SJCRH30 (cell line): ENCODE data around the gene CERCAM. TPM values are rescaled to one million over a fixed set of nuclear protein-coding genes. Genes with fewer than 3 reads are reported as not detected.

Source experiments
- DNase-seq, 2 experiments: peaks; one replicate each; pipeline ENCODE4 v3.0.0-alpha.2; 2015 to 2020
- H3K27ac ChIP-seq: fragments of 250-450 bp; sonication (Bioruptor Pico); 2 replicates; pipeline ENCODE4 v1.5.1; 2020; ENCODE audit warnings: mild to moderate bottlenecking, moderate library complexity
- H3K27me3 ChIP-seq: fragments of 250-450 bp; sonication (Bioruptor Pico); 2 replicates; pipeline ENCODE4 v1.5.1; 2020; ENCODE audit warnings: mild to moderate bottlenecking, moderate library complexity
- H3K36me3 ChIP-seq: fragments of 250-450 bp; sonication (Bioruptor Pico); 2 replicates; pipeline ENCODE4 v1.5.1; 2020; ENCODE audit warnings: mild to moderate bottlenecking, moderate library complexity
- H3K4me1 ChIP-seq: fragments of 250-450 bp; sonication (Bioruptor Pico); 2 replicates; pipeline ENCODE4 v1.5.1; 2020; ENCODE audit warnings: mild to moderate bottlenecking, moderate library complexity
- H3K4me3 ChIP-seq: fragments of 250-450 bp; sonication (Bioruptor Pico); 2 replicates; pipeline ENCODE4 v1.5.1; 2020; ENCODE audit warnings: mild to moderate bottlenecking, moderate library complexity
- H3K9me3 ChIP-seq: fragments of 250-450 bp; sonication (Bioruptor Pico); replicated peaks from 2 replicates; pipeline ENCODE4 v1.5.1; 2020; ENCODE audit warnings: mild to moderate bottlenecking, moderate library complexity
- total RNA-seq: library from RNA; depleted of rRNA; stranded (reverse); fragments of >200 nt; shearing (Covaris generic); gene quantifications from 2 replicates; pipeline ENCODE4 v1.2.3, GENCODE V29; 2014

The CERCAM gene
- total RNA-seq, 1 experiment from 2014 or later: 27.7 TPM

- Histone ChIP-seq H3K27ac (no peak overlapping the region), H3K4me1 (no peaks in the 10 kb centered on the region), H3K4me3 (no peak overlapping the region), H3K27me3 (no peaks in the 10 kb centered on the region), H3K36me3 (no peaks in the 10 kb centered on the region), H3K9me3 (no peaks in the 10 kb centered on the region)
- no peak for DNase-seq
Observed at GRCh38 chr9:128448746-128449145, 28.1 kb downstream of the CERCAM start.

GRCh38 chr9:128454991-128455390 is 34.3 kb downstream of the CERCAM start:
- DNase-seq: no peak
- Histone ChIP-seq H3K27ac (no peak overlapping the region), H3K4me1 (peaks cover 3% of the 10 kb centered on the region; the same call in 1 of the 2 replicates), H3K9me3 (no peaks in the 10 kb centered on the region), H3K27me3 (no peaks in the 10 kb centered on the region), H3K36me3 (0 out of 2 replicates have a peak, but pooled peaks cover 7% of the 10 kb centered on the region), H3K4me3 (no peak overlapping the region)

GRCh38 chr9:128455849-128456612 is 35.4 kb downstream of the CERCAM start, which contains the start of gene ODF2:
Gene ODF2 (plus strand): TSS chr9:128456006. CDS start chr9:128456092, 86 bp downstream.
- no peaks in the 10 kb centered on the region for H3K9me3 ChIP-seq
- H3K27me3 ChIP-seq: no peaks in the 10 kb centered on the region
- H3K4me3 ChIP-seq: peak within 1 kb of the TSS; percentile 82
- H3K27ac ChIP-seq: peak within 1 kb of the TSS; percentile 20; the same call in 1 of the 2 replicates
- H3K4me1 ChIP-seq: peaks cover 3% of the 10 kb centered on the region; the same call in 1 of the 2 replicates
- DNase-seq: peak; percentile 99 to 100
- peaks cover 15% of the 10 kb centered on the region for H3K36me3 ChIP-seq

GRCh38 chr9:128456613-128457061 is 36.0 kb downstream of the CERCAM start:
- Histone ChIP-seq H3K27me3 (no peaks in the 10 kb centered on the region), H3K27ac (peak overlapping the region; percentile 20; the same call in 1 of the 2 replicates), H3K4me1 (peaks cover 3% of the 10 kb centered on the region; the same call in 1 of the 2 replicates), H3K36me3 (peaks cover 20% of the 10 kb centered on the region), H3K4me3 (peak overlapping the region; percentile 82), H3K9me3 (no peaks in the 10 kb centered on the region)
- DNase-seq: peak; percentile 78 to 80

GRCh38 chr9:128457207-128457606 is 36.5 kb downstream of the CERCAM start:
- H3K27ac ChIP-seq: no peak overlapping the region
- no peaks in the 10 kb centered on the region for H3K27me3 ChIP-seq
- peak overlapping the region; percentile 82 for H3K4me3 ChIP-seq
- H3K9me3 ChIP-seq: no peaks in the 10 kb centered on the region
- peaks cover 3% of the 10 kb centered on the region; the same call in 1 of the 2 replicates for H3K4me1 ChIP-seq
- H3K36me3 ChIP-seq: peaks cover 25% of the 10 kb centered on the region
- no peak for DNase-seq

GRCh38 chr9:128459011-128459410 is 38.4 kb downstream of the CERCAM start:
- H3K36me3 ChIP-seq: peaks cover 42% of the 10 kb centered on the region
- H3K27me3 ChIP-seq: no peaks in the 10 kb centered on the region
- no peak for DNase-seq
- H3K27ac ChIP-seq: no peak overlapping the region
- peaks cover 3% of the 10 kb centered on the region; the same call in 1 of the 2 replicates for H3K4me1 ChIP-seq
- H3K9me3 ChIP-seq: no peaks in the 10 kb centered on the region
- H3K4me3 ChIP-seq: no peak overlapping the region

GRCh38 chr9:128469070-128469469 is 48.4 kb downstream of the CERCAM start:
- Histone ChIP-seq H3K36me3 (peaks cover 25% of the 10 kb centered on the region), H3K4me1 (no peaks in the 10 kb centered on the region; the same call in 1 of the 2 replicates), H3K27me3 (no peaks in the 10 kb centered on the region), H3K4me3 (no peak overlapping the region), H3K27ac (no peak overlapping the region), H3K9me3 (no peaks in the 10 kb centered on the region)
- DNase-seq: no peak

- Histone ChIP-seq H3K4me1 (no peaks in the 10 kb centered on the region; the same call in 1 of the 2 replicates), H3K4me3 (no peak overlapping the region), H3K9me3 (no peaks in the 10 kb centered on the region), H3K36me3 (peaks cover 19% of the 10 kb centered on the region), H3K27ac (no peak overlapping the region), H3K27me3 (no peaks in the 10 kb centered on the region)
- peak; percentile 34 to 57 for DNase-seq
Observed at GRCh38 chr9:128470560-128470959, 49.9 kb downstream of the CERCAM start.

GRCh38 chr9:128473104-128473503 is 52.4 kb downstream of the CERCAM start:
- no peak overlapping the region for H3K27ac ChIP-seq
- no peak for DNase-seq
- no peaks in the 10 kb centered on the region; the same call in 1 of the 2 replicates for H3K4me1 ChIP-seq
- H3K9me3 ChIP-seq: 0 out of 2 replicates have a peak, but pooled peaks cover 3% of the 10 kb centered on the region
- H3K36me3 ChIP-seq: peaks cover 27% of the 10 kb centered on the region
- H3K4me3 ChIP-seq: no peak overlapping the region
- H3K27me3 ChIP-seq: no peaks in the 10 kb centered on the region

- Histone ChIP-seq H3K4me1 (no peaks in the 10 kb centered on the region), H3K27ac (no peak overlapping the region), H3K4me3 (no peak overlapping the region), H3K9me3 (0 out of 2 replicates have a peak, but pooled peaks cover 3% of the 10 kb centered on the region), H3K27me3 (no peaks in the 10 kb centered on the region), H3K36me3 (peaks cover 34% of the 10 kb centered on the region)
- no peak for DNase-seq
Observed at GRCh38 chr9:128475867-128476266, 55.2 kb downstream of the CERCAM start.

GRCh38 chr9:128479262-128479661 is 58.6 kb downstream of the CERCAM start:
- Histone ChIP-seq H3K36me3 (peaks cover 58% of the 10 kb centered on the region), H3K27me3 (no peaks in the 10 kb centered on the region), H3K4me3 (no peak overlapping the region), H3K9me3 (0 out of 2 replicates have a peak, but pooled peaks cover 3% of the 10 kb centered on the region), H3K27ac (no peak overlapping the region), H3K4me1 (no peaks in the 10 kb centered on the region)
- DNase-seq: no peak

- no peaks in the 10 kb centered on the region for H3K9me3 ChIP-seq
- H3K27me3 ChIP-seq: no peaks in the 10 kb centered on the region
- no peaks in the 10 kb centered on the region for H3K4me1 ChIP-seq
- DNase-seq: no peak
- H3K27ac ChIP-seq: no peak overlapping the region
- H3K4me3 ChIP-seq: no peak overlapping the region
- peaks cover 60% of the 10 kb centered on the region for H3K36me3 ChIP-seq
Observed at GRCh38 chr9:128481561-128481960, 60.9 kb downstream of the CERCAM start.

GRCh38 chr9:128482186-128482585 is 61.5 kb downstream of the CERCAM start:
- Histone ChIP-seq H3K36me3 (peaks cover 57% of the 10 kb centered on the region), H3K27ac (no peak overlapping the region), H3K27me3 (no peaks in the 10 kb centered on the region), H3K9me3 (no peaks in the 10 kb centered on the region), H3K4me3 (no peak overlapping the region), H3K4me1 (no peaks in the 10 kb centered on the region)
- DNase-seq: no peak

- H3K27me3 ChIP-seq: no peaks in the 10 kb centered on the region
- peaks cover 60% of the 10 kb centered on the region for H3K36me3 ChIP-seq
- H3K4me1 ChIP-seq: no peaks in the 10 kb centered on the region
- no peak for DNase-seq
- H3K4me3 ChIP-seq: no peak overlapping the region
- no peak overlapping the region for H3K27ac ChIP-seq
- no peaks in the 10 kb centered on the region for H3K9me3 ChIP-seq
Observed at GRCh38 chr9:128484686-128485413, 64.2 kb downstream of the CERCAM start.

- no peaks in the 10 kb centered on the region for H3K9me3 ChIP-seq
- peaks cover 56% of the 10 kb centered on the region for H3K36me3 ChIP-seq
- H3K4me1 ChIP-seq: no peaks in the 10 kb centered on the region
- no peak overlapping the region for H3K27ac ChIP-seq
- DNase-seq: no peak
- H3K4me3 ChIP-seq: no peak overlapping the region
- H3K27me3 ChIP-seq: no peaks in the 10 kb centered on the region
Observed at GRCh38 chr9:128485414-128485855, 64.8 kb downstream of the CERCAM start.
